K562 (cell line): ENCODE measurements around the gene SORT1. TPM values are rescaled to one million over a fixed set of nuclear protein-coding genes. Genes with fewer than 3 reads are reported as not detected.
A peak's percentile ranks its signal among the peaks of the same experiment; 100 is the strongest.

Experiments
- AFF1 ChIP-seq, 2 experiments: fragments of 450-650 bp; IDR thresholded peaks; 2 replicates each; pipeline ENCODE4 v1.6.1; 2018; ENCODE audit warnings: mild to moderate bottlenecking in 2 of 2, low read depth in 1 of 2; ENCODE audit not compliant: partially characterized antibody in 2 of 2
- CC2D1A ChIP-seq: fragments of 450-650 bp; IDR thresholded peaks from 2 replicates; pipeline ENCODE4 v1.6.1; 2017; ENCODE audit warnings: mild to moderate bottlenecking
- JUN ChIP-seq, 2 experiments: sonication (generic) in 1 of 2; formaldehyde crosslinking in 1 of 2; IDR thresholded peaks; 2 replicates each; pipeline versions ENCODE4 v1.6.1 to v1.8.0; 2012 to 2022; ENCODE audit warnings: borderline replicate concordance in 2 of 2, mild to moderate bottlenecking in 2 of 2, improper control_type of control experiment in 1 of 2, low read depth in 1 of 2, low read length in 1 of 2, missing genetic modification reagents in 1 of 2
- MBD2 ChIP-seq: sonication (generic); IDR thresholded peaks from 2 replicates; pipeline ENCODE4 v1.6.1; 2016; ENCODE audit warnings: low read depth, borderline replicate concordance
- TCF3 ChIP-seq: sonication (generic); formaldehyde crosslinking; IDR thresholded peaks from 2 replicates; pipeline ENCODE4 v1.4.0; 2020; ENCODE audit warnings: mild to moderate bottlenecking, missing genetic modification reagents
- ZBTB40 ChIP-seq, 2 experiments: fragments of 450-650 bp in 1 of 2; sonication (generic) in 1 of 2; formaldehyde crosslinking in 1 of 2; IDR thresholded peaks; 2 replicates each; pipeline versions ENCODE4 v1.7.1 to v1.9.0; 2016 to 2022; ENCODE audit warnings: inconsistent platforms in 1 of 2, mild to moderate bottlenecking in 1 of 2, missing genetic modification reagents in 1 of 2
- polyA plus RNA-seq, 8 experiments: library from polyadenylated mRNA; depleted of rRNA in 4 of 8; stranded (reverse) in 5 of 8; unstranded in 3 of 8; fragments of >200 nt; fragmentation: Nextera tagmentation in 2 of 8; fragmentation: Illumina TruSeq in 1 of 8; extraction: Ambion mirVana in 2 of 8; extraction: Trizol in 1 of 8; gene quantifications; 2 replicates each; pipeline versions ENCODE4 v1.2.1 to v1.2.3, GENCODE V29; 2011 to 2014; ENCODE audit warnings: inconsistent platforms in 1 of 8, missing spikeins in 1 of 8
- total RNA-seq, 7 experiments: library from RNA; depleted of rRNA in 6 of 7; stranded (reverse); fragments of >200 nt in 6 of 7; fragmentation: Illumina TruSeq in 2 of 7; extraction: Trizol in 2 of 7; gene quantifications; 2 replicates each; pipeline versions ENCODE4 v1.2.1 to v1.2.3, GENCODE V29; 2011 to 2021; ENCODE audit warnings: low replicate concordance in 1 of 7
- TF ChIP-seq, protein P1 (sequence below): fragments of 450-650 bp; IDR thresholded peaks from 2 replicates; pipeline ENCODE4 v1.6.1; 2018; ENCODE audit not compliant: partially characterized antibody

SORT1 gene
- total and polyA plus RNA-seq, 9 of the 15 experiments (the other 6 are each of a cell fraction or from before 2014, with no cell fraction given): 27.4 to 112 (median 65.0) TPM

DNA sequence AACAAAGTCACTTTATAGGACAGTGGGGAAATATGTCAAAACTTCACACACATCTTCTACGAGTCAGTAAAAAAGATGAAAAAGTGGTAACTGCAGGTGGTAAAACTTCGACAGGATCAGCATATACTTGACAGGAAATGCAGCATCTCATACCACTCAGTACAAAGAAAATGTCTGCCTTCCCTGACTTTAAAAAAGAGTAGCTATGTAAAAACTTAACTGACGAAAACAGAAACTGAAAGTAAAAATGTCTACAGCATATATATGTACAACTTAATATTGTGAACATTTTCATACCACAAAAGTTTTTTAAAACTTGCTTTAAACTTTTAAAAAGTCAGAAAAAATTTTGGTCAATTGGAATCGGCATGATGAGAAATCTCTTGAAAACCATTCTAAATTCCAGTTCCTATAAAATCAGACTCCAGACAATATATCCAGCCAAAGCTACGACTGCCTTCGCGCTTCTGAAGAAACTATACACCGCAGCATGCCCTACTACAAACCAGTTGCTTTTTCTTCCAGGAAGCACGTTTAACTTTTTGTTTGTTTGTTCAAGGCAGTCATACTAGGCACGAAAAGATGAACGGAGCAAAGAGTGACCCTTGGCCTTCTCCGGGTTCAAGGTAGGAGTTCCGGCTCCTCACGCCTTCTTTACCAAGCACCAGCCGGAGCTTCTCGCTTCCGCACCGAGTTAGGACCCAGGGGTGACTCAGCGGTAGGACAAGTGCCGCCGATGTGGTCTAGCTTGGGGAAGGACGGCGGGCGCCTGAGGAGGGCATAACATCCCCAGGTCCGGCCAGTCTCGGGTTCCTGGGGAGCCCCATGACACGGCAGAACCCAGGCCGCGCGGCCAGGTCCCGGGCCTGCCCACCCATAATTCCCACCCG lies 27.9 kb upstream of the SORT1 start (continued):
- TF ChIP-seq JUN (IDR thresholded peaks at IDR 0.05; ENCODE audit: borderline replicate concordance, low read depth, low read length) (peak; percentile 12; the same call in 1 of the 2 replicates), JUN (CRISPR knock-in tag; IDR thresholded peaks at IDR 0.05; ENCODE audit: borderline replicate concordance) (no peak), CC2D1A (0 out of 2 replicates have a peak, but pooled peaks have one; percentile 59), AFF1 (IDR thresholded peaks at IDR 0.05; ENCODE audit: low read depth in 1 of 2, partially characterized antibody in 2 of 2) (peak in 1 of 2 experiments; percentile 41), MBD2 (no peak), ZBTB40 (IDR thresholded peaks at IDR 0.05) (0 out of 2 replicates have a peak, but pooled peaks have one; percentile 6), ZBTB40 (CRISPR knock-in tag; IDR thresholded peaks at IDR 0.05) (no peak), TCF3 (0 out of 2 replicates have a peak, but pooled peaks have one; percentile 32)
- TF ChIP-seq, protein P1, sequence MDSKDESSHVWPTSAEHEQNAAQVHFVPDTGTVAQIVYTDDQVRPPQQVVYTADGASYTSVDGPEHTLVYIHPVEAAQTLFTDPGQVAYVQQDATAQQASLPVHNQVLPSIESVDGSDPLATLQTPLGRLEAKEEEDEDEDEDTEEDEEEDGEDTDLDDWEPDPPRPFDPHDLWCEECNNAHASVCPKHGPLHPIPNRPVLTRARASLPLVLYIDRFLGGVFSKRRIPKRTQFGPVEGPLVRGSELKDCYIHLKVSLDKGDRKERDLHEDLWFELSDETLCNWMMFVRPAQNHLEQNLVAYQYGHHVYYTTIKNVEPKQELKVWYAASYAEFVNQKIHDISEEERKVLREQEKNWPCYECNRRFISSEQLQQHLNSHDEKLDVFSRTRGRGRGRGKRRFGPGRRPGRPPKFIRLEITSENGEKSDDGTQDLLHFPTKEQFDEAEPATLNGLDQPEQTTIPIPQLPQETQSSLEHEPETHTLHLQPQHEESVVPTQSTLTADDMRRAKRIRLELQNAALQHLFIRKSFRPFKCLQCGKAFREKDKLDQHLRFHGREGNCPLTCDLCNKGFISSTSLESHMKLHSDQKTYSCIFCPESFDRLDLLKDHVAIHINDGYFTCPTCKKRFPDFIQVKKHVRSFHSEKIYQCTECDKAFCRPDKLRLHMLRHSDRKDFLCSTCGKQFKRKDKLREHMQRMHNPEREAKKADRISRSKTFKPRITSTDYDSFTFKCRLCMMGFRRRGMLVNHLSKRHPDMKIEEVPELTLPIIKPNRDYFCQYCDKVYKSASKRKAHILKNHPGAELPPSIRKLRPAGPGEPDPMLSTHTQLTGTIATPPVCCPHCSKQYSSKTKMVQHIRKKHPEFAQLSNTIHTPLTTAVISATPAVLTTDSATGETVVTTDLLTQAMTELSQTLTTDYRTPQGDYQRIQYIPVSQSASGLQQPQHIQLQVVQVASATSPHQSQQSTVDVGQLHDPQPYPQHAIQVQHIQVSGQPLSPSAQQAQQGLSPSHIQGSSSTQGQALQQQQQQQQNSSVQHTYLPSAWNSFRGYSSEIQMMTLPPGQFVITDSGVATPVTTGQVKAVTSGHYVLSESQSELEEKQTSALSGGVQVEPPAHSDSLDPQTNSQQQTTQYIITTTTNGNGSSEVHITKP: no peak
